Measurements from ENCODE around the gene ZNF525.

Gene ZNF525

GRCh38 chr19:53374743-53375142, 9.2 kb downstream of the ZNF525 start:
- Histone ChIP-seq H3K4me3 (no peak overlapping the region), H3K9me3 (peaks cover 0 to 4% (median 0%) of the 10 kb centered on the region in 3 donors), H3K36me3 (peaks cover 68 to 70% (median 69%) of the 10 kb centered on the region in 3 donors), H3K4me1 (no peaks in the 10 kb centered on the region), H3K27me3 (no peaks in the 10 kb centered on the region), H3K27ac (no peak overlapping the region)
- TF ChIP-seq CTCF (IDR thresholded peaks at IDR 0.05) = no peak
- intact Hi-C loops (cut with DNase I; ENCODE audit: low total_unique reads) = no loop called here
- no peak for DNase-seq

- H3K4me1 ChIP-seq = no peaks in the 10 kb centered on the region
- intact Hi-C loops (cut with DNase I; ENCODE audit: low total_unique reads) = loop anchor here (10.0 kb wide), 1 partner anchor 47 kb away; the partner anchor contains the start of gene ZNF845
- TF ChIP-seq CTCF (IDR thresholded peaks at IDR 0.05) = no peak
- no peak overlapping the region for H3K4me3 ChIP-seq
- DNase-seq = no peak
- H3K27ac ChIP-seq = no peak overlapping the region
- H3K36me3 ChIP-seq = peaks cover 68 to 94% (median 90%) of the 10 kb centered on the region in 3 donors
- H3K27me3 ChIP-seq = no peaks in the 10 kb centered on the region
- peaks cover 0 to 47% (median 16%) of the 10 kb centered on the region in 3 donors for H3K9me3 ChIP-seq
These were observed 15.9 kb downstream of the ZNF525 start for GRCh38 chr19:53381376-53381775.

GRCh38 chr19:53388168-53388567, 22.7 kb downstream of the ZNF525 start:
- H3K27me3 ChIP-seq = no peaks in the 10 kb centered on the region
- no peak overlapping the region for H3K27ac ChIP-seq
- no peak overlapping the region for H3K4me3 ChIP-seq
- TF ChIP-seq CTCF (IDR thresholded peaks at IDR 0.05) = no peak
- intact Hi-C loops (cut with DNase I; ENCODE audit: low total_unique reads) = loop anchor here (10.0 kb wide), 1 partner anchor 53 kb away; the partner anchor contains the start of gene ZNF845
- no peak for DNase-seq
- H3K36me3 ChIP-seq = peaks cover 13 to 36% (median 35%) of the 10 kb centered on the region in 3 donors
- H3K4me1 ChIP-seq = no peaks in the 10 kb centered on the region
- H3K9me3 ChIP-seq = peaks cover 0 to 34% (median 11%) of the 10 kb centered on the region in 3 donors

GRCh38 chr19:53388904-53389303, 23.4 kb downstream of the ZNF525 start:
- Histone ChIP-seq H3K27ac (no peak overlapping the region), H3K9me3 (peaks cover 0 to 27% (median 4%) of the 10 kb centered on the region in 3 donors), H3K36me3 (peaks cover 13 to 31% (median 28%) of the 10 kb centered on the region in 3 donors), H3K27me3 (no peaks in the 10 kb centered on the region), H3K4me3 (no peak overlapping the region), H3K4me1 (peaks cover 0 to 1% (median under 1%) of the 10 kb centered on the region in 4 donors)
- no peak for DNase-seq
- no peak for TF ChIP-seq CTCF (IDR thresholded peaks at IDR 0.05)
- intact Hi-C loops (cut with DNase I; ENCODE audit: low total_unique reads) = loop anchor here (10.0 kb wide), 1 partner anchor 54 kb away; the partner anchor contains the start of gene ZNF845

GRCh38 chr19:53389571-53389970, 24.1 kb downstream of the ZNF525 start:
- no peak for TF ChIP-seq CTCF (IDR thresholded peaks at IDR 0.05)
- Histone ChIP-seq H3K27me3 (no peaks in the 10 kb centered on the region), H3K4me1 (peaks cover 5 to 8% (median 7%) of the 10 kb centered on the region in 4 donors), H3K36me3 (peaks cover 13 to 26% (median 25%) of the 10 kb centered on the region in 3 donors), H3K4me3 (no peak overlapping the region), H3K27ac (no peak overlapping the region), H3K9me3 (peaks cover 0 to 20% (median 2%) of the 10 kb centered on the region in 3 donors)
- intact Hi-C loops (cut with DNase I; ENCODE audit: low total_unique reads) = loop anchor here (10.0 kb wide), 1 partner anchor 55 kb away; the partner anchor contains the start of gene ZNF845
- no peak for DNase-seq
